ENCODE data around the gene CYP2U1. TPM values are rescaled to one million over a fixed set of nuclear protein-coding genes. Genes with fewer than 3 reads are reported as not detected.
A peak's percentile ranks its signal among the peaks of the same experiment; 100 is the strongest.

CYP2U1 gene
- polyA plus RNA-seq, 2 donors = 0.77 to 1.6 TPM

DNA sequence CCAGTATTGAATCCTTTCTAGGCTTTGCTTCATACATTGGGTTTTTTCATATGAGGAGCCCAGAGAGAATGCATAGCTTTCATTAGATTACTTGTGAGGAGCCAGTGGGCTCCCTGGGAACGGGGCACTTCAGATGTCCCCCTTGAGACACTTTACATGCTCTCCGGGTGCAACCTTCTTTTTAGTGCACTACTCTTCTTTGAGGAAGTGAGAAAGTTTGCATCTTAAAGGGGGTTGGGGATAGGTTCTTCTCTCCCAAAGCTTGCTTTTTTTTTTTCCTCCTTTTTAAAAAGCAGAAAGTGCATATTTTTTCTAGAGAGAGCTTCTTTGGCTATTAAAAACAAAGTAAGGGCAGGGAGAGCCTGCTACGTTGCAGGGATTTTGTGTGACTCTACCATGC lies 62.6 kb downstream of the CYP2U1 start:
- Histone ChIP-seq H3K36me3 (ENCODE audit: control insufficient read depth in 2 of 2, insufficient read depth in 2 of 2, low read length in 1 of 2) (peaks cover 0 to 3% of the 10 kb centered on the region in 2 donors), H3K9me3 (ENCODE audit: control insufficient read depth in 2 of 2, insufficient read depth in 1 of 2, low read depth in 1 of 2, low read length in 1 of 2) (no peaks in the 10 kb centered on the region), H3K27me3 (ENCODE audit: control insufficient read depth in 1 of 2, insufficient read depth in 2 of 2, low read length in 2 of 2) (no peaks in the 10 kb centered on the region), H3K27ac (ENCODE audit: low read depth in 2 of 2, low read length in 1 of 2) (no peak overlapping the region), H3K4me1 (ENCODE audit: control insufficient read depth in 2 of 2, insufficient read depth in 2 of 2, low read length in 1 of 2) (no peaks in the 10 kb centered on the region), H3K4me3 (ENCODE audit: low read depth in 1 of 2, low read length in 2 of 2) (no peak overlapping the region)
- 73 to 75% methylated on average over 3 of the region's 3 CpGs for WGBS, 2 donors

DNA sequence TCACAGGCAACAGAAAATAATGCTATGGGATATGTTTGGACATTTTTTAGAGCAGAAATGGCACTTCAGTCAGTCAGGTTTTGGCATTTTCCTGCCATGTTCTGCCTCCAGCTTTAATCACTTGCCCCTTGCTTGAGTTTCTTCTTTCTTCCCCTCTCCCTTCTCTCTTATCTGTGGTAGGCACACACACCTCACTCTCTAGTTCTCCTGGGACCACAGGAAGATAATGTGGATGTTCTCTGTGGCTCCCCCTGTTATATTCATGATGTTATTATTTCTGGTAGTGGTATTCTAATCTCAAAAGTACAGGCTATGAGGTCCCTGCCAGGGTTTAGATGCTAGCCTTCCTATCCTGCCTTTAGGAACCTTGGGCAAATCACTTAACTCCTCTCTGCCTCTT lies 63.5 kb downstream of the CYP2U1 start:
- H3K9me3 ChIP-seq (ENCODE audit: control insufficient read depth in 2 of 2, insufficient read depth in 1 of 2, low read depth in 1 of 2, low read length in 1 of 2) = no peaks in the 10 kb centered on the region
- H3K27ac ChIP-seq (ENCODE audit: low read depth in 2 of 2, low read length in 1 of 2) = no peak overlapping the region
- H3K36me3 ChIP-seq (ENCODE audit: control insufficient read depth in 2 of 2, insufficient read depth in 2 of 2, low read length in 1 of 2) = peaks cover 0 to 3% of the 10 kb centered on the region in 2 donors
- H3K4me3 ChIP-seq (ENCODE audit: low read depth in 1 of 2, low read length in 2 of 2) = no peak overlapping the region
- no peaks in the 10 kb centered on the region for H3K27me3 ChIP-seq (ENCODE audit: control insufficient read depth in 1 of 2, insufficient read depth in 2 of 2, low read length in 2 of 2)
- no peaks in the 10 kb centered on the region for H3K4me1 ChIP-seq (ENCODE audit: control insufficient read depth in 2 of 2, insufficient read depth in 2 of 2, low read length in 1 of 2)

DNA sequence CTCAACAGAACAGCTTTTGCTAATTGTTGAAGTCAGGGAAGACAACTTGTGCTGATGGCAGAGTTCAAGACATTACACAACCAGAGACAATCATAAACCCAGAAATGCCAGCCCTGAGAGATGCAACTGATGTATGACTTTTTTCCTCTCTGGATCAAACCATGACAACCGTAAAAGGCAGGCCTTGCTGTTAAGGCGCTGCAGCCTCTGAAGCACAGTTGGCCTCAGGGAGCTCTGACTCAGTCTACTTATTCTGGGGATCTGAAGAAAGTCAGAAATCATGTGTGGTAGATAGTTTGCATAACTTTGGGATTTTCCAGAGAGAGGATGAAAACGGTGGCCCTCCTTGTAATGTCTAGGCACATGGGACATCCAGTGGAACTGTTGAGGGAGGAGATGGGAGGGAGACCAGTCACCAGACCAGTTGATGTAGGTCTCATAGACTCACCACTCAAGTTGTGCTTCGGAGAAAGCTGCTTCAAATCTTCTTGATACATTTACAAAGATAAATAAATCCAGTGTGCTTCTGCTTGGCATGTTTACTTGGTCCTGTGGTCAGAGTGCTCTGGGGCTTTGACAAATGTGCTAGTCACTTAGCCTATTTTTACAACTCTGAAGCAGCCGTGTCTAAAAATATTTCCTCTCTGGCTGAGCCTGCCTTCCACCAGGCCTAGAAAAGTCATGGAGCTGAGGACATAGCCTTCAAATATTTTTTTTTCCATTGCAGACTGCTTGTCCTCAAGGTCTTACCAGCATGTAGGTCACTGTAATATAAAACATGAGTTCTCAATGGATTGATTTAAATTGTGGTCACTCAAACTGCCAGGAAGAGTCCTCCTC lies 65.8 kb downstream of the CYP2U1 start:
- Histone ChIP-seq H3K4me1 (ENCODE audit: control insufficient read depth in 2 of 2, insufficient read depth in 2 of 2, low read length in 1 of 2) (no peaks in the 10 kb centered on the region), H3K4me3 (ENCODE audit: low read depth in 1 of 2, low read length in 2 of 2) (no peak overlapping the region), H3K36me3 (ENCODE audit: control insufficient read depth in 2 of 2, insufficient read depth in 2 of 2, low read length in 1 of 2) (peaks cover 0 to 3% of the 10 kb centered on the region in 2 donors), H3K27ac (ENCODE audit: low read depth in 2 of 2, low read length in 1 of 2) (peak overlapping the region; percentile 55 to 63), H3K9me3 (ENCODE audit: control insufficient read depth in 2 of 2, insufficient read depth in 1 of 2, low read depth in 1 of 2, low read length in 1 of 2) (no peaks in the 10 kb centered on the region), H3K27me3 (ENCODE audit: control insufficient read depth in 1 of 2, insufficient read depth in 2 of 2, low read length in 2 of 2) (no peaks in the 10 kb centered on the region)
- WGBS, 2 donors = 71 to 72% methylated on average over 5 of the region's 5 CpGs

DNA sequence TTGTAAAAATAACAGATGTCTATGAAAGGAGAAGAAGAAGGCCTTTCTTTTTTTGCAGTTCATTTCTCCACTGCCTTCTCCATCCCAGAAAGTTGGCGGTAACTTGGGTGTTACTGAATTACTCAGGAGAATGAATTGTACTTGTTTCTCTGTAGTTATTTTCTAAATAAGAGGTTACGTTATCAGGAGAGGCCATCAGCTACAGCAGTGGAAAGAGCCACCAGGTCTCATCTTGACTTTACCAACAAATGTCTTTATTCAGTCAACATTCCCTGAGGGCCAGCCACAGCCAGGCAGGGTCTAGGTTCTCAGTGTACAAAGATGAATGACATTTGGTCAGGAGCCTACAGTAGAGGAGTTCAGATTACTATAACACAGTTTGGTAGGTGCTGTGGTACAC lies 66.4 kb downstream of the CYP2U1 start:
- H3K36me3 ChIP-seq (ENCODE audit: control insufficient read depth in 2 of 2, insufficient read depth in 2 of 2, low read length in 1 of 2) = peaks cover 0 to 3% of the 10 kb centered on the region in 2 donors
- H3K27me3 ChIP-seq (ENCODE audit: control insufficient read depth in 1 of 2, insufficient read depth in 2 of 2, low read length in 2 of 2) = no peaks in the 10 kb centered on the region
- WGBS, 2 donors = 83 to 96% methylated on average over 2 of the region's 2 CpGs
- no peaks in the 10 kb centered on the region for H3K4me1 ChIP-seq (ENCODE audit: control insufficient read depth in 2 of 2, insufficient read depth in 2 of 2, low read length in 1 of 2)
- H3K27ac ChIP-seq (ENCODE audit: low read depth in 2 of 2, low read length in 1 of 2) = peak overlapping the region; percentile 5 to 64
- no peaks in the 10 kb centered on the region for H3K9me3 ChIP-seq (ENCODE audit: control insufficient read depth in 2 of 2, insufficient read depth in 1 of 2, low read depth in 1 of 2, low read length in 1 of 2)
- no peak overlapping the region for H3K4me3 ChIP-seq (ENCODE audit: low read depth in 1 of 2, low read length in 2 of 2)

DNA sequence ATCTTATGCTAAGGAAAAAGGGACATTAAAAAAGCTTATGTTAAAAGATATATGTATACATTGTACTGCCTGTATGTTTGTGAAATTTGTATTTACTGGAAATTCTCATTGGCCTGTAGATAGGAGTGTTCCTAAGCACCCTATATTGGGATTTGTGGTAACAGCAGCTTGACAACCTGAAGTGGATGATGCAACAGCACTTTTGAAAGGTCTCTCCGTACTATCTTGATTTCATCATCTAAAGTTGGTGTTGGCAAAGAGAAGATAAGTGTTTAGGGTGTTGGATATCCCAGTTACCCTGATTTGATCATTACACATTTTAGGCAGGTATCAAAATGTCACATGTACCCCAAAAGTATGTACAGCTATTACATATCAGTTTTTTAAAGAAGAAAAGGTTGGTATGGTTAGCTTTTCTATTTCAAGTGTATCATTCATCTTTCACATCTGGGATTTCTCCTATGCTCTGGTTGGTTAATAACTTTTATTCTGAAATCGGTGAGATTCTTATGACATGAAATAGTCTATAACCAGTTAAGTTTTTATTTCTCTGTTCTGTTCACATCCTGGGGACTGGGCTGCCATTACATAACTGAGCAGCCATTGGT lies 68.7 kb downstream of the CYP2U1 start:
- Histone ChIP-seq H3K4me1 (ENCODE audit: control insufficient read depth in 2 of 2, insufficient read depth in 2 of 2, low read length in 1 of 2) (peaks cover 0 to 5% of the 10 kb centered on the region in 2 donors), H3K27me3 (ENCODE audit: control insufficient read depth in 1 of 2, insufficient read depth in 2 of 2, low read length in 2 of 2) (no peaks in the 10 kb centered on the region), H3K9me3 (ENCODE audit: control insufficient read depth in 2 of 2, insufficient read depth in 1 of 2, low read depth in 1 of 2, low read length in 1 of 2) (no peaks in the 10 kb centered on the region), H3K4me3 (ENCODE audit: low read depth in 1 of 2, low read length in 2 of 2) (no peak overlapping the region), H3K36me3 (ENCODE audit: control insufficient read depth in 2 of 2, insufficient read depth in 2 of 2, low read length in 1 of 2) (peaks cover 0 to 3% of the 10 kb centered on the region in 2 donors), H3K27ac (ENCODE audit: low read depth in 2 of 2, low read length in 1 of 2) (no peak overlapping the region)
- 82 to 85% methylated on average over 2 of the region's 2 CpGs for WGBS, 2 donors

DNA sequence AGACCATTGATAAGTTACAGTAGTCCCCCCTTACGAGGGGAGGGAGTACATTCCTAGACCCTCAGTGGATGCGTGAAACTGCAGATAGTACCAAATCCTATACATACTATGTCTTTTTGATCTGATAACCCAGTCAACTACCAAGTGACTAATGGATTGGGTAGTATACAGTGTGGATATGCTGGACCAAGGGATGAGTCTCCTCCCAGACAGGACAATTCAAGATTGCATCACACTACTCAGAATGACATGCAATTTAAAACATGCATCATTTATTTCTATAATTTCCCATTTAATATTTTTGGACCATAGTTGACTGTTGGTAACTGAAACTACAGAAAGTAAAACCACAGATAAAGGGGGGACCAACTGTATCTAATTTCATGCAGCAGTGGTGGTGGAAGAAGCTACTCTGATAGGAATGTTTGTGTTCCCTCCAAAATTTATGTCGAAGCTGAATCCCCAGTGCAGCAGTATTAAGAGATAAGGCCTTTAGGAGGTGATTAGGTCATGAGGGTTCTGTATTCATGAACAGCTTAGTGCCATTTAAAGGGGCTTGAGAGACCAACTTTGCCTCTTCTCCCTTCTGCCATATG lies 70.3 kb downstream of the CYP2U1 start:
- Histone ChIP-seq H3K27ac (ENCODE audit: low read depth in 2 of 2, low read length in 1 of 2) (no peak overlapping the region), H3K4me1 (ENCODE audit: control insufficient read depth in 2 of 2, insufficient read depth in 2 of 2, low read length in 1 of 2) (peaks cover 0 to 5% of the 10 kb centered on the region in 2 donors), H3K4me3 (ENCODE audit: low read depth in 1 of 2, low read length in 2 of 2) (no peak overlapping the region), H3K36me3 (ENCODE audit: control insufficient read depth in 2 of 2, insufficient read depth in 2 of 2, low read length in 1 of 2) (no peaks in the 10 kb centered on the region), H3K27me3 (ENCODE audit: control insufficient read depth in 1 of 2, insufficient read depth in 2 of 2, low read length in 2 of 2) (no peaks in the 10 kb centered on the region), H3K9me3 (ENCODE audit: control insufficient read depth in 2 of 2, insufficient read depth in 1 of 2, low read depth in 1 of 2, low read length in 1 of 2) (no peaks in the 10 kb centered on the region)
- WGBS, 2 donors = 90 to 92% methylated on average over 3 of the region's 3 CpGs

Other genes starting within 250 kb of the CYP2U1 start
- 10 to 100 TPM; 25.5 to 34.6 TPM for gene PAPSS1, start 211.3 kb upstream of the CYP2U1 start, polyA plus RNA-seq
- 1 to 10 TPM; 2.4 to 8.5 TPM for gene SGMS2, start 106.6 kb upstream of the CYP2U1 start, polyA plus RNA-seq
- 10 to 100 TPM; 26.0 to 41.5 TPM for gene HADH, start 58.3 kb downstream of the CYP2U1 start, polyA plus RNA-seq
- 1 to 10 TPM; 4.6 to 7.4 TPM for gene LEF1, start 237.4 kb downstream of the CYP2U1 start, polyA plus RNA-seq

All from esophagus (tissue), 2 donors.